ENCODE data around the gene SULT1E1. TPM values are rescaled to one million over a fixed set of nuclear protein-coding genes. Genes with fewer than 3 reads are reported as not detected.

The SULT1E1 gene
- not detected in 2 replicates for total RNA-seq

- intact Hi-C loops (cut with micrococcal nuclease): no loop called here
Observed at GRCh38 chr4:69860052-69860451, at the start of gene SULT1E1. TSS of gene SULT1E1 (minus strand) at chr4:69860145. CDS start at chr4:69857644, 2,501 bp downstream.

GRCh38 chr4:69909195-69909594 lies 49.2 kb upstream of the SULT1E1 start:
- intact Hi-C loops (cut with micrococcal nuclease): no loop called here

DNA sequence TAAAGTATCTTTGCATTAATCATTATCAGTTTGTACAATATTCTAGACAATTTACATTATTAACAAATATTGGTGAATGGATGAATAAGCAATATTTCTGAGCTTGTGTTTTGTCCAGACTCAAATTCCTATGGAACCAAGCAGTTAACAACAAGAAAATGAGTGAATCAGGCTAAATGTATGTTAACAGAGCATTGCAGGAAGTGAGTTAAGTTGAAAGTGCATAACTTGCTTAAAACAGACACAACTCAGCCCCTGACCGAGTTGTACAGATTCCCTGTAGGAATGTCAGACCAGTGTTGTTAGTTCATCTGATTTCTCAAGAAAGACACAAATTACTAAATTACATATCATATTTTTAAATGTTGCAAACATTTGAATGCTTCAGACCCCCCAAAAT lies 47.2 kb upstream of the SULT1E1 start:
- intact Hi-C loops (cut with micrococcal nuclease): no loop called here

DNA sequence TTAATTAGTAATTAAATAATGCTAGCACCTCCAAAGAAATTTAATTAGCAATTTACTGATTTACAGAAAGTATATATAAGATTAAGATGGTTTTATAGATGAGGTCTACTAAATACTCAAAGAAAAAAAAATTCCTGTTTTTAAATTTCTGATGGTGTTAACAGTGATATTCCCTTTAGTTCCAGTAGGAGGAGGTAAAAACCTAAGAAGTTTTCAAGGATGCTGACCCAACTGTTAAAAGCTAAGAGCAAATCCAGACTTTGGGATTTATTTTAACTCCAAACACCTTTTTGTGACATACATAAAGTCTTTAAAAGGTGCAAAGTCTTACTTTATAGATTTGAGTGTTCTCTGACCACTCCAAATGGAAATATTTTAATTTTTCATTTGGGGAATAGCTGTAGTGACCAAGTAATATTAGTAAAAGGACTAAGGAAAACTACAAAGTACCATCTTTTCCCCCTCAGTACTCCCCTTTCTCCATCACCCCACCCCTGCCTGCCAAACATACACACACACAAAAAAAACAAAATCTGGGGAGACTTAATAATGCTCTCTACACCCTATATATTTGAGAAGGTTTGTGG lies 36.7 kb upstream of the SULT1E1 start:
- intact Hi-C loops (cut with micrococcal nuclease): no loop called here

GRCh38 chr4:69894721-69895120 lies 34.8 kb upstream of the SULT1E1 start:
- intact Hi-C loops (cut with micrococcal nuclease): no loop called here

DNA sequence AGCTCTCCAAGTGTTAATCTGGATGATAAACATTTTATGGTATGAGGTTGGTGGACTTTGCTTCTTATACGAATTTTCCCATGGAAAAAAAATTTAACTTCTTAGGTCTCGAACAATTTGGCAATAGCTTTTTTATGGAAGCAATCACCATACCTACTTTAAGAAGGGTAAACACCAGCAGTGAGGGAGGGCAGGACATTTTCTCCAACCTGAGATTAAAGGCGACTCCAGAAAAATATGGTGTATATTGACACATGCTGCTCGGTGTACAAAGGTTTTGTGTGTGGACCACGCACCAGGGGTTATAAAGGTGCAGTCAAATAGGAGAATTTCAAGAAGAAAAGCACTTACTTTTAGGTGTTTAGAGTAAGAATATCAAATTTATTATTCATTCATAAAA lies 34.2 kb upstream of the SULT1E1 start:
- intact Hi-C loops (cut with micrococcal nuclease): no loop called here

DNA sequence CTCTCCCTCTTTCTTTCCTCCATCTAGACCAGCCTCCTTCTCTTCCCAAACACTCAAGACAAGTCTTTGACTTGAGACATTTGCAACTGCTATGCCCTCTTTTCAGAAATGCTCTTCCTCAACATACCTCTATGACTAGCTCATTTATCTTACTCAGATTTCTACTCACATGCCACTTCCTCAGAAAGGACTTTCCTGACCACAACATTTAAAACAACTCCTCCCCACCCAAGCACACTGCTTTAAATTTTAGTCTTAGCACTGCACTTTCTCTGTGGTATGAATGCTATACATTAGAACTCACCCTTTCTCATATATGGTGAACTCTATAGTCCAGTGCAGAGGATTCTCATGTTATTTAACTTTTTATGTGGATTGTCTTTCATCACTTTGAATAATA lies 28.4 kb upstream of the SULT1E1 start:
- intact Hi-C loops (cut with micrococcal nuclease): no loop called here

DNA sequence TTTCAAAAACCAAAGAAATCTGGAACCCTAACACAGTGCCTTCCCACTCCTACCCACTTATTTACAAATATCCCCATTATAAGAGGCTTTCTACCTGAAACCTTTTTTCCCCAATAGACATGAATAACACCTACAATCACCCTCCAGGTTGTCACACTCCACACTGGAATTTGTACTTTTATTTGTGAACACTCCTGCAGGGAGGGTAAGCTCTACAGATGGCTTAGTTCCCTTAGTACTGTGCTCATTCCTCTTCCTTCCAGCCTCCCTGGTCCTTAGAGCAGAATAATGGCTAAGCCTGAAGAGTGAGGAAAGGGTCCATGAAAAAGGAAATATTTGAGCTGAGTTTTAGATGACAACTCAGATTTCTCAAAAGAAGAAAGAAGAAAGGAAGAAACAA lies 22.2 kb upstream of the SULT1E1 start:
- intact Hi-C loops (cut with micrococcal nuclease): loop anchor here (1.0 kb wide), 1 partner anchor 32 kb away; no protein-coding TSS in a partner anchor

DNA sequence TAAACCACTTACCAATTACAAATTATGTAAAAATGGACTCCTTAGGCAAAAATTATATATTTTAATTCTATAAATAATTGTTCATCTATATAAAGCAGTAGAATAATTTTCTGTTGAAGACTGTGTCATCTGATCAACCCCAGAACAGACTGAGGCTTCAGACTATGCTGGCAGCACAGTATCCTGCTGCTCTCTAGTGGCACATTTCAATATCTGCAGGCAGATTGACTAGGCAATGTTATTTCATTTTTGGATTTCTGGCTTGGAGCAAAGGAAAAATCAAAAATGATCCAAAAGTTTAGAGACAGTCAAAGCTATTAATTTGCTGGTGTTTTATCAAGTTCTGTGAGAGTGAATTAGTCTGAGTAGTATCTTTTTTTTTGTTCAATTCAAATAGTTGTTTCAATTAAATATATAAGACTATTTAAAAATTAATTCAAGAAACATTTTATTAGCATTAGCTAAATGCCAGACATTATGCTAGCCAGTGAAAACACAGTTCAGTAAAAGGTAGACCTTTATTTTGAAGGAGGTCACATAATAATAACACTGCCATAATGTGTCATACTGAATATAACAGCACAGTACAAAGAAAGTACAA lies 21.3 kb upstream of the SULT1E1 start:
- intact Hi-C loops (cut with micrococcal nuclease): loop anchor here (1.0 to 2.0 kb wide), 6 partner anchors 58 to 1383 kb away; no protein-coding TSS in a partner anchor

- intact Hi-C loops (cut with micrococcal nuclease): no loop called here
Observed at GRCh38 chr4:69878250-69878649, 18.3 kb upstream of the SULT1E1 start.

DNA sequence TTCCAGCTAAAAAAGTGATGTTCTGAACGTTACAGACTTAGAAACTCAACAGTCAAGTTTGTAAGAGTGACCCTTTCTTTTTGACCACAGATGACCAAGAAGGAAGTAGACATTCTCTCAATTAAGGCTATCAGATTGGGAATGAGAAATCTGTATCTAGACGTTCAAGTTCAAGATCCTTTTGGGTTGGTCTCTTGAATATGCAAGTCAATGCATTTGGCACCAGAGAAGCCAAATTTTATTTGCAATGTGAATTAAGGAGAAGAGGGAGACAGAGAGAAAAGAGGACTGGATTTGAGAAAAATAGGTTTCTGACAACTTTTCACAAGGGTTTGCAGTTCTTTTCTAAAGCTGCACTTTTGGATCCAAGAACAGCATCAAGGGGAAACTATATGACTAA lies 17.5 kb upstream of the SULT1E1 start:
- intact Hi-C loops (cut with micrococcal nuclease): no loop called here

DNA sequence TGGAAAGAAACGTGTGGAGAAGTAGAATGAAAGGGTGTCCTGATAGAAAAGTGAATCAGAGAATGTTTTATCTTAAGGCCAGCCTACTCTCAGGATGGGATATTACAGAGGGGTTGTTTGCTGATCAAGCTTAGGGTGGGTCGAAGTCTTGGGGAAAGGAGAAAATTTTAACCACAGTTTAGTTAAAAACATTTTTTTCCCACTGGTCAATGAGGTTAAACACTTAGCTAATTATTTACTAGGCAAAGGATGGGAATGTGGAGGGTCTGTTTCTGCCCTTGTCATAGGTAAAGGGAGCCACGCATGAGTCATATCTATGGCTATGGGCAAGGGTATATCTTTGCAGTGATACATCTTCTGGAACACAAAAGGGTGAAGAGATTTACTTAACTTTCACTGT lies 16.1 kb upstream of the SULT1E1 start:
- intact Hi-C loops (cut with micrococcal nuclease): no loop called here

DNA sequence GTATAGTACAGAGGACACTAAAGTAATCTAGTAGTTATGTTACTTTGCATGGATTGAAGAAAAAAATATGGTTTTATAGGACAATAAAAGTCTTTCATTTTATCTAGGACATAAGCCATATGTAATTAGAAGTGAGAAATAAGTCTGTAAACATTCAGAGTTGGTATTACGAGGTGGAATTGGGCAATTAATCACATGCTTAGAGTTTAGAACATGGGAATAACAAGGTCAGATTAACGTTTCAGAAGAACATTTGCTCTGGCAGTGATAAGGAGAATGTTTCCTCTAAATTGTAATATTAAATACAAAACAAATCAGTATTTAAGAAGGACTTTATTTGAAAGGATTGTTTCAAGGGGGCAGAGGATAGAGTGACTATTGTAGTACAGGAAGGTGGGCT lies 15.6 kb upstream of the SULT1E1 start:
- intact Hi-C loops (cut with micrococcal nuclease): no loop called here

- intact Hi-C loops (cut with micrococcal nuclease): no loop called here
Observed at GRCh38 chr4:69874507-69874906, 14.6 kb upstream of the SULT1E1 start.

DNA sequence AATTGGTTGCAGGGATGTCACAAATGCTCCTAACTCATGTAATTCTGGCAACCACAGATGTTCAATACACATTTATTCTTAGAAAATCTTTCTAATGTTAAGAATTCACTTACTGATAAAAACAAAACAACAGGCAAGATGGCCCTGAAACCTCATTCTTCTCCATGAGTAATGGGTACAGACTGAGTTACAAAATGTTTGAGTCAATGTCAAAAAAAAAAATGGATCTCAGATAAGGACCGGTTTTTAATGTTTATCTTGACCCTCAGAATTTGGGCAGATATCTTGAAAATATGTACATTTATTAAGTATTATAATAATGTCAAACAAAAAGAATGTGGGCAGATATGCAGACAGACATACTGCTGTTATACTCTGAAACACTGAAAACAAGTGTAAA lies 1.8 kb upstream of the SULT1E1 start:
- intact Hi-C loops (cut with micrococcal nuclease): no loop called here

- intact Hi-C loops (cut with micrococcal nuclease): no loop called here
Observed at GRCh38 chr4:69860521-69861298, 765 bp upstream of the SULT1E1 start.

- intact Hi-C loops (cut with micrococcal nuclease): no loop called here
Observed at GRCh38 chr4:69859140-69859685, 732 bp downstream of the SULT1E1 start.

DNA sequence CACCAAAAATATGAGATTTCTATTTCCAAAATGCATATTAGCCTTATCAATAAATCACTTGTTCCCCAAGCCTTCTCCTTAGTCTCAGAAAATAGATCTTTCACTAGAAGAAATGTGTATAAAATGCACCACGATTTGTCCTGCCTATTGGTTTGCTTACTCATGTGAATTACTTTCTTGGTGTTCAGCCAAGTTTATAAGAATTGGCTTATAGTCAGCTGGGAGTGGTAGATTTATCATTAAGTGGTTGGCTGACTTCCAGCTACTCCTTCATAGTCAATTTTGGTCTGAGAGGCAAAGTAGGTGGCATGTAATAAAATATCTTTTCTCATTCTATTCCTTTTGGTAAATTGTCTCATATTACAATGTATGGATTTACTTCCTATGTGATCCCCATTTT lies 1.3 kb downstream of the SULT1E1 start:
- intact Hi-C loops (cut with micrococcal nuclease): no loop called here

DNA sequence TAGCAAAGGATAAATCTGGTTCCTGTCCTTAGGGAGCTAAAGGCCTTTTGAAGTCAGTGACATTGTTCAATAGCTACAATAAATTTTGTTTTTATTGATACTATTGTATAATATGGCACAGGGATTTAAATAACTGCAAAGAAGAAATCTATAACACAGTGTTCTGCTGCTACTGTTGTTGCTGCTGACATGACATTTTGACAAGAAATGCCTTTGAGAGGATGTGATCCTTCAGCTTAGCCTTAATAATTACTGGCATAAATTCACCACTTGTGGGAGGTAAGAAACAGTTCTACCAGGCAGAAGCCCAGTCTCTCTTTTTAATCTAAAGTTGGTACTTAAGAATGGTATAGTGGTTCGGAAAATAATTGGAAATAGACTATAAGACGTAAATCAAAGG lies 4.1 kb downstream of the SULT1E1 start:
- intact Hi-C loops (cut with micrococcal nuclease): no loop called here

GRCh38 chr4:69849969-69850368 lies 10.0 kb downstream of the SULT1E1 start:
- intact Hi-C loops (cut with micrococcal nuclease): loop anchor here (1.0 kb wide), 1 partner anchor 32 kb away; no protein-coding TSS in a partner anchor

DNA sequence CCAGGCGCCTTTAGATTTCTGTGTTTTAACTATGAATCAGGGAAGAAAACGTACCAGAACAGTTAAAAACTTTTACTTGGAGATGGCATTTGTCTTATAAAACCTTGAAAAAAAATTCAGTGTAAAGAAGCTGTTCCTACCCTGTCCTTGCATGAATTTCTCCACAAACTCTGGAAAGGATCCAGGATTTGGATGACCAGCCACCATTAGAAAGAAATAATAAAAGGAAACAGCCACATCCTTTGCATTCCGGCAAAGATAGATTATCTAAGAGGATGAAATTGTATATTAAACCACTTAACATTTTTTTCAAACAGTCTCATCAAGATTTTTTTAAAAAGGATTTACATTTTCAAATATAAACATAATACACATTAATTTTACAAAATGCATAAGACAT lies 10.6 kb downstream of the SULT1E1 start:
- intact Hi-C loops (cut with micrococcal nuclease): no loop called here

DNA sequence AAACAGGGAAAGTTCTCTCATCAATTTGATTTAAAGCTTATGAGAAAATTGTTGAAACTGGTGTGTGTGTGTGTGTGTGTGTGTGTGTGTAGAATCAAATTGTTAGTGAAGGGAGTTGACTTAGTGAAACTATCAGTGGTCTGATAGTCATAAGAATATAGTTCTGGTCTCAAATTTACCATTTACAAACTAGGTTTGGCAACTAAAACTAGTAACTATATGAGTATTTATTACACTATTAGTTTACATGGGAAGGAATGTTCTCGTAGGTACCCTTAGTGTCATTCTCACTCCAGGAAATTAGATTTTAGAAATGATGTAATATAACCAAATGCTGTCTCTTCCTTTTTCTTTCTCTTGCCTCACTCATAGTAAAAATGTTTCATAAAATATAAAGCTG lies 11.9 kb downstream of the SULT1E1 start:
- intact Hi-C loops (cut with micrococcal nuclease): no loop called here

Data from T-helper 1 cell treated with Interleukin-12 subunit alpha and Interleukin-12 subunit beta and Interleukin-4 antibody, amounts not matched to agents 30 ng/mL and 1 ng/mL, for 36 hours (primary cell).